HUES48 (cell line): Measurements from ENCODE around the gene DNAJA2.
"Not testable (repeated sequence)": the region's sequence is repeated elsewhere in the genome, so short reads cannot be mapped to it uniquely, and the experiment has no call there.

Experiments
- H3K27ac ChIP-seq: one replicate; pipeline ENCODE4 v1.7.0; 2013; ENCODE audit warnings: low read depth, low read length, inconsistent platforms
- H3K27me3 ChIP-seq: 2 replicates; pipeline ENCODE4 v1.6.1; 2013; ENCODE audit warnings: mild to moderate bottlenecking, low read length; ENCODE audit not compliant: control insufficient read depth, insufficient read depth
- H3K36me3 ChIP-seq: 2 replicates; pipeline ENCODE4 v1.6.1; 2013; ENCODE audit warnings: low read length; ENCODE audit not compliant: control insufficient read depth, insufficient read depth
- H3K4me1 ChIP-seq: 2 replicates; pipeline ENCODE4 v1.6.1; 2013; ENCODE audit warnings: mild to moderate bottlenecking, low read length; ENCODE audit not compliant: control insufficient read depth, insufficient read depth
- H3K4me3 ChIP-seq: 2 replicates; pipeline ENCODE4 v1.5.1; 2013; ENCODE audit warnings: mild to moderate bottlenecking, low read depth, low read length
- H3K9ac ChIP-seq: 2 replicates; pipeline ENCODE4 v1.6.1; 2013; ENCODE audit warnings: mild to moderate bottlenecking, low read depth, low read length, moderate library complexity
- H3K9me3 ChIP-seq: 2 replicates; pipeline ENCODE4 v1.6.1; 2013; ENCODE audit warnings: low read length; ENCODE audit not compliant: control insufficient read depth, insufficient read depth

DNAJA2 gene

DNA sequence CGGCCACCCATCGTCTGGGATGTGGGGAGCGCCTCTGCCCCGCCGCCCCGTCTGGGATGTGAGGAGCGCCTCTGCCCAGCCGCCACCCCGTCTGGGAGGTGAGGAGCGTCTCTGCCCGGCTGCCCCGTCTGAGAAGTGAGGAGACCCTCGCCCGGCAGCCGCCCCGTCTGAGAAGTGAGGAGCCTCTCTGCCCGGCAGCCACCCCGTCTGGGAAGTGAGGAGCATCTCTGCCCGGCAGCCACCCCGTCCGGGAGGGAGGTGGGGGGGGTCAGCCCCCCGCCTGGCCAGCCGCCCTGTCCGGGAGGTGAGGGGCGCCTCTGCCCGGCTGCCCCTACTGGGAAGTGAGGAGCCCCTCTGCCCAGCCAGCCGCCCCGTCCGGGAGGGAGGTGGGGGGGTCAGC, 26.6 kb upstream of the DNAJA2 start:
- H3K9ac ChIP-seq, H3K36me3 ChIP-seq, H3K9me3 ChIP-seq, H3K4me3 ChIP-seq, H3K27ac ChIP-seq, H3K4me1 ChIP-seq, H3K27me3 ChIP-seq: not testable (repeated sequence)

GRCh38 chr16:46997844-46998243, 24.4 kb upstream of the DNAJA2 start:
- Histone ChIP-seq H3K36me3 (no peaks in the 10 kb centered on the region), H3K4me3 (no peak overlapping the region), H3K9ac (no peak overlapping the region)

DNA sequence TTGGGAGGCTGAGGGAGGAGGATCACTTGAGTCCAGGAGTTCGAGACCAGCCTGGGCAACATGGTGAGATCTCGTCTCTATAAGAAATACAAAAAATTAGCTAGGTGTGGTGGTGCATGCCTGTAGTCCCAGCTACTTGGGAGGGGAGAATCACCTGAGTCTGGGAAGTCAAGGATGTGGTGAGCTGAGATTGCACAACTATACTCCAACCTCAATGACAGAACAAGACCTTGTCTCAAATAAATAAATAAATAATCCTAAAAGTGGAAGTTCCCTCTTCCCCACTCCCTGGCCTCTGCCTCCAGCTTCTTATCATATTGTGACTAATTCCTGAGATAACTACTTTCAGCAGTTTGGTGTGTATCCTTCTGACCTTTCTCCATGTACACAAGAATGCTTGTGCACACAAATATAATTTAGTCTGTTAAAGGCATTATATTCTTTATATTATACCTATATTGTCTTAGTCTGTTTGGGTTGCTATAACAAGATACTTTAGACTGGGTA, 23.5 kb upstream of the DNAJA2 start:
- Histone ChIP-seq H3K4me3 (no peak overlapping the region), H3K9ac (no peak overlapping the region), H3K27me3 (no peaks in the 10 kb centered on the region), H3K27ac (no peak overlapping the region), H3K4me1 (0 out of 2 replicates have a peak, but pooled peaks cover 3% of the 10 kb centered on the region), H3K9me3 (peaks cover 5% of the 10 kb centered on the region), H3K36me3 (no peaks in the 10 kb centered on the region)

More at GRCh38 chr16:46997844-46998243, 24.4 kb upstream of the DNAJA2 start:
- H3K27ac ChIP-seq: no peak overlapping the region
- H3K27me3 ChIP-seq: no peaks in the 10 kb centered on the region
- peaks cover 5% of the 10 kb centered on the region for H3K9me3 ChIP-seq
- H3K4me1 ChIP-seq: 0 out of 2 replicates have a peak, but pooled peaks cover 3% of the 10 kb centered on the region

- H3K36me3 ChIP-seq: no peaks in the 10 kb centered on the region
- no peak overlapping the region for H3K4me3 ChIP-seq
These were observed 22.9 kb upstream of the DNAJA2 start for GRCh38 chr16:46996391-46996790.

GRCh38 chr16:46991729-46992704, 18.5 kb upstream of the DNAJA2 start:
- no peaks in the 10 kb centered on the region for H3K27me3 ChIP-seq

More at GRCh38 chr16:46996391-46996790, 22.9 kb upstream of the DNAJA2 start:
- Histone ChIP-seq H3K9ac (no peak overlapping the region), H3K27me3 (no peaks in the 10 kb centered on the region), H3K27ac (no peak overlapping the region), H3K4me1 (0 out of 2 replicates have a peak, but pooled peaks cover 3% of the 10 kb centered on the region), H3K9me3 (peaks cover 5% of the 10 kb centered on the region)

DNA sequence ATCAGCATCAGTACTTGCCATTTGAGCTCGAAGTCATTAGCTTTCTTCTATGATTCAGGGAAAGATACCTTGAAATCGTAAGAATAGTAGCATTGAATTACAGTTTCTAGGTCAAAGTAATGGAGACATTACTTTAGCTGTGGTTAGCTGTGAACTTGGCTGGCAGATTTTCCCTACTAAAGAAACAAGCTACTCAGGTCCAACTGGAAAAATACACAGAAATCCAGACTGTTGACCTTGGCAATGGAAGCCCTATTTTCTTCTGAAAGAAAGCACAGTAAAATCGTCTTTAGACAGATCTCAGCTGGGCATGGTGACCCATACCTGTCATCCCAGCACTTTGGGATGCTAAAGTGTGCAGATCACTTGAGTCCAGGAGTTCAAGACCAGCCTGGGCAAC, 13.4 kb upstream of the DNAJA2 start:
- no peaks in the 10 kb centered on the region for H3K27me3 ChIP-seq
- no peak overlapping the region for H3K9ac ChIP-seq
- no peaks in the 10 kb centered on the region for H3K4me1 ChIP-seq
- no peaks in the 10 kb centered on the region for H3K9me3 ChIP-seq
- H3K36me3 ChIP-seq: no peaks in the 10 kb centered on the region
- no peak overlapping the region for H3K4me3 ChIP-seq
- H3K27ac ChIP-seq: no peak overlapping the region

More at GRCh38 chr16:46991729-46992704, 18.5 kb upstream of the DNAJA2 start:
- Histone ChIP-seq H3K4me1 (0 out of 2 replicates have a peak, but pooled peaks cover 3% of the 10 kb centered on the region), H3K4me3 (no peak overlapping the region), H3K9me3 (no peaks in the 10 kb centered on the region), H3K9ac (no peak overlapping the region), H3K36me3 (no peaks in the 10 kb centered on the region), H3K27ac (no peak overlapping the region)

GRCh38 chr16:46986438-46986837, 13.0 kb upstream of the DNAJA2 start:
- Histone ChIP-seq H3K27me3 (no peaks in the 10 kb centered on the region), H3K27ac (no peak overlapping the region)

DNA sequence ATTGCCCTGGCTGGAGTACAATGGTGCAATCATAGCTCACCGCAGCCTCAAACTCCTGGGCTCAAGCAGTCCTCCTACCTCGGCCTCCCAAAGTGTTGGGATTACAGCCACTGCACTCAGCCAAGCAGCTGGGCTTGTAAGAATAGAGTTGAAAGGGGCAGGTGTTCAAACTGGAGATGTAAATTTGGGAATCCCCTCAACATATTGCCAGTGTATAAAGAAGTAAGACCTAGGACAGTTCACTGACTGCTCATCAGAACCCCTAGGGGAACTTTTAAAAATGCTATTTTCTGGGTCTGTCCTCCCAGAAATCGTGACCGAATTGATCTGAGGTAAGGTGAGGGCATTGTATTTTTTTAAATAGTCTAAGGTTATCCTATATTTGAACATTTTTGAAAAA, 8.9 kb upstream of the DNAJA2 start:
- H3K4me1 ChIP-seq: no peaks in the 10 kb centered on the region
- H3K27ac ChIP-seq: no peak overlapping the region
- H3K9me3 ChIP-seq: no peaks in the 10 kb centered on the region
- no peaks in the 10 kb centered on the region for H3K36me3 ChIP-seq
- no peak overlapping the region for H3K9ac ChIP-seq
- H3K27me3 ChIP-seq: no peaks in the 10 kb centered on the region
- no peak overlapping the region for H3K4me3 ChIP-seq

More at GRCh38 chr16:46986438-46986837, 13.0 kb upstream of the DNAJA2 start:
- no peak overlapping the region for H3K4me3 ChIP-seq
- no peaks in the 10 kb centered on the region for H3K36me3 ChIP-seq
- H3K9ac ChIP-seq: no peak overlapping the region
- no peaks in the 10 kb centered on the region for H3K9me3 ChIP-seq
- no peaks in the 10 kb centered on the region for H3K4me1 ChIP-seq

DNA sequence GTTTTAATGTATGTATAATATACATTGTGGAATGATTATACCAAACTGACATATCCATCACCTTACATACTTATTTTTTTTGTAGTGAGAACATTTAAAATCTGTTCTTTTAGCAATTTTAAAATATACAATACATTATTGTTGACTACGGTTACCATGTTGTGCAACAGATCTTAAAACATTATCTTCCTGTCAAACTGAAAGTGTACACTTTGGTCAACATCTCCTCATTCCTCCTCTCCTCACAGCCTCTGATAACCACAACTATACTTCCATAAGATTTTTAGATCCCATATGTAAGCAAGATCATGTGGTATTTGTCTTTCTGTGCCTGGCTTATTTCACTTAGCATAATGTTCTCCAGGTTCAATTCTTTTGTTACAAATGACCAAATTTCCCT, 7.5 kb upstream of the DNAJA2 start:
- Histone ChIP-seq H3K27me3 (no peaks in the 10 kb centered on the region), H3K4me3 (no peak overlapping the region), H3K9ac (no peak overlapping the region), H3K27ac (no peak overlapping the region), H3K4me1 (peaks cover 9% of the 10 kb centered on the region), H3K9me3 (no peaks in the 10 kb centered on the region), H3K36me3 (no peaks in the 10 kb centered on the region)

DNA sequence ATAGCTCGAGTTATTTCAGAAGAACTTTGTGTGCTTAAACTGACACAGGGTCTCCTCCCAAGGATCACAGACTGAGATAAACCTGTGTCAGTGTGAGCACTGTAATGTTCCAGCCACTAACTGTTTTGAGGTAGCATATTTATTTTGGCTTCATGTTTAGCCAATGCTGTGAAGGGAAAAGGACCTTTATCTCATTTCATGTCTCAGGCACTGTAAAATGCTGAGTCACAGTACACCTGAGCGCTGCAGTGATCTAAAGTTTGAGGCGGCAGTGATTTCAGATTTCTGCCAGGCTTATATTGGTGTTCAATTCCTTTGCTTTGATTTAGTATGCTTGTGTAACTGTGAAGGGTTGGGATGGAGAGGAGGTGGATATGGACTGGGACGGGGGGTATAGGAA, 3.1 kb upstream of the DNAJA2 start:
- H3K27ac ChIP-seq: no peak overlapping the region

DNA sequence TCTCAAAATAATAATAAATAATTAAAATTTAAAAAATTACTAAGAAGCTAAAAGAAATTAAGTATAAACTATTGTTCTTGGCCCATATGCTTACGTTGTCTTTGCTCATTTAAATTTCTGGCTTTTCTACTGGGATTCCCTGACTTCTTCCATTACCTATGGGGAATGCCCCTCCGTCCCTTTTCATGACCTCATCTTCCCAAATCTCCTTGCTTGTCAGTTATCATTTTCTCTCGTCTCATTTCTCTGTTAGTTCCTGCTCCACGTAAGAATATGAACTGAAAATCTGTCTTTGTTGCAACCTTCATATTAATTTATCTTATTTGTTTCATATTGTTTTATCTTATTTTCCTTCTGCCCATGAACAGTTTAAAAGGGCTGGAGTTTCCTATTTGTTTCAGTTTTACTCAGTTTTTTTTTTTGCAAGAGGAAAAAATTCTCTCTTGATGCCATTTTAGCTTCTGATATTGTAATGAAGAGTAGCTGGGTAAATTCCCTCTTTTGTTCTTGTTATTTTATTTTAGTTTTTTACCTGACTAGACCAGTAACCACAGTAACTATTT, 2.5 kb upstream of the DNAJA2 start:
- no peak overlapping the region for H3K4me3 ChIP-seq
- no peak overlapping the region for H3K9ac ChIP-seq
- H3K27me3 ChIP-seq: no peaks in the 10 kb centered on the region
- no peak overlapping the region for H3K27ac ChIP-seq
- no peaks in the 10 kb centered on the region for H3K9me3 ChIP-seq
- peaks cover 9% of the 10 kb centered on the region for H3K36me3 ChIP-seq
- H3K4me1 ChIP-seq: peaks cover 25% of the 10 kb centered on the region

More for the DNA sequence above, 3.1 kb upstream of the DNAJA2 start:
- Histone ChIP-seq H3K4me3 (no peak overlapping the region), H3K9me3 (no peaks in the 10 kb centered on the region), H3K27me3 (no peaks in the 10 kb centered on the region), H3K36me3 (peaks cover 4% of the 10 kb centered on the region), H3K9ac (no peak overlapping the region), H3K4me1 (peaks cover 25% of the 10 kb centered on the region)
